Stimulated activated naive CD8-positive, alpha-beta T cell treated with anti-CD3 and anti-CD28 coated beads, Interleukin-15, Interleukin-2, amounts not matched to agents 100 U/mL and 50 U/mL, for 24 hours (primary cell): ENCODE results near the gene NCLN.
"Not testable (repeated sequence)": the region's sequence is repeated elsewhere in the genome, so short reads cannot be mapped to it uniquely, and the experiment has no call there.

Experiments used
- ATAC-seq: fragments of 150-1000 bp; cut with Tn5 transposase; one replicate; pipeline ENCODE4 v1.10.0; 2021
- DNase-seq: peaks from one replicate; pipeline ENCODE4 v3.0.0; 2021

NCLN gene

GRCh38 chr19:3154957-3155736 lies 30.6 kb upstream of the NCLN start:
- DNase-seq (peak; percentile 85), ATAC-seq (peak; percentile 96)

DNA sequence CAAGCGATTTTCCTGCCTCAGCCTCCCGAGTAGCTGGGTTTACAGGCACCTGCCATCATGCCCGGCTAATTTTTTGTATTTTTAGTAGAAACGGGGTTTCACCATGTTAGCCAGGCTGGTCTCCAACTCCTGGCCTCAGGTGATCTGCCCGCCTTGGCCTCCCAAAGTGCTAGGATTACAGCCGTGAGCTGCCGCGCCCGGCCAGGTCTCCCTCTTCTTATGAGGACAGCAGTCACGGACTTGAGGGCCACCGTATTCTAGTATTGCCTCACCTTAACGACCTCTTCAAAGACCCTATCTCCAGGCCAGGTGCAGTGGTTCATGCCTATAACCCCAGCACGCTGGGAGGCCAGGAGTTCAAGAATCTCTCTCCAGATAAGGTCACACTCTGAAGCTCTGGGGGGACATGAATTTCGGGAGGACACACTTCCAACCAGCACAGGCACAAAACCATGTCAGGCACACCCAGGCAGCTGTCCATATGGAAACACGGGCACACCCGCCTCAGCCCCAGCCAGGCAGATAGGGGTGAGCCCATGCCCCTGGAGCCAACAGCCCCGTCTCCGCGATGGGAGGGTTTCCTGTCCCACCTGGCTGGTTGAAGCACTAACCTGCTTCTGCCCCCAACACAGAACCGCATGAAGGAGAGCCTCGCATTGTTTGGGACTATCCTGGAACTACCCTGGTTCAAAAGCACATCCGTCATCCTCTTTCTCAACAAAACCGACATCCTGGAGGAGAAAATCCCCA lies 28.5 kb upstream of the NCLN start:
- ATAC-seq (no peak), DNase-seq (no peak)

- ATAC-seq (no peak), DNase-seq (no peak)
Observed at GRCh38 chr19:3159565-3159964, 26.2 kb upstream of the NCLN start.

DNA sequence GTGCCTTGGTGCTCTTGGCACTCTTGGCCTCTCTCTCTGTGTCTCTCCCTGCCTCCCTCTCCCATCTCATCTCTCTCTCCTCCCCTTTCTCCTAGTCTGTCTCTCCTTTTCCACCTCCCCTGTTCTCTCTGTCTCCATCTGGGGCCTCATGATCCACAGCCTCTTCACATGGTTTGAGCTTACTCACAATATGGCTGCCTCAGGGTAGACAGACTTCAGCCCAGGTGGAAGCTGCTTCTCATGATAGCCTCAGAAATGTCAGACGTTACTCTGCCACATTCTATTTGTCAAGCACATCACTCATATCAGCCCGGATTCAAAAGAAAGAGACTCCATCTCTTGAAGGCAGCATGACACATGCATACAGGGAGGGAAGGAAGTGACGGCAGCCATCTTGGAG lies 25.5 kb upstream of the NCLN start:
- no peak for DNase-seq
- ATAC-seq: no peak

- DNase-seq (no peak), ATAC-seq (no peak)
Observed at GRCh38 chr19:3161453-3161852, 24.3 kb upstream of the NCLN start.

DNA sequence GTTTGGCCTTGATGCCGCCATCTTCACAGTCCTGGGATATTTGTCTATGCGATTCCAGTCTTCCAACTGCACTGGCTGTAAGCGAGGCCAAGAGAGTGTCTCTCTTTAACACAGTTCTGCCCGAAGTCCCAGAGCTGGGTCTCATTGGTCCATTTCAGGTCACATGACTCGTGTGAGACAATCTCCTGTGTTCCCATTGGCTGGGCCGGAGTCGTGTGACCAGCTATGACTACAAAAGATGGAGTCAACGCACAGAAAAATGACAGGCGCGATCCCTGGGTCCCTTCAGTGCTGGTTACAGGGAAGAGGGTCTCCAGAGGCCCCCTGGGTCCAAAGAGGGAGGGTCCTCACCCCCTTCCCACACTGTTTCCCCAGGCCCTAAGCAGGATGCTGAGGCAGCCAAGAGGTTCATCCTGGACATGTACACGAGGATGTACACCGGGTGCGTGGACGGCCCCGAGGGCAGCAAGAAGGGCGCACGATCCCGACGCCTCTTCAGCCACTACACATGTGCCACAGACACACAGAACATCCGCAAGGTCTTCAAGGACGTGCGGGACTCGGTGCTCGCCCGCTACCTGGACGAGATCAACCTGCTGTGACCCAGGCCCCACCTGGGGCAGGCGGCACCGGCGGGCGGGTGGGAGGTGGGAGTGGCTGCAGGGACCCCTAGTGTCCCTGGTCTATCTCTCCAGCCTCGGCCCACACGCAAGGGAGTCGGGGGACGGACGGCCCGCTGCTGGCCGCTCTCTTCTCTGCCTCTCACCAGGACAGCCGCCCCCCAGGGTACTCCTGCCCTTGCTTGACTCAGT lies 23.1 kb upstream of the NCLN start:
- DNase-seq (no peak), ATAC-seq (no peak)

DNA sequence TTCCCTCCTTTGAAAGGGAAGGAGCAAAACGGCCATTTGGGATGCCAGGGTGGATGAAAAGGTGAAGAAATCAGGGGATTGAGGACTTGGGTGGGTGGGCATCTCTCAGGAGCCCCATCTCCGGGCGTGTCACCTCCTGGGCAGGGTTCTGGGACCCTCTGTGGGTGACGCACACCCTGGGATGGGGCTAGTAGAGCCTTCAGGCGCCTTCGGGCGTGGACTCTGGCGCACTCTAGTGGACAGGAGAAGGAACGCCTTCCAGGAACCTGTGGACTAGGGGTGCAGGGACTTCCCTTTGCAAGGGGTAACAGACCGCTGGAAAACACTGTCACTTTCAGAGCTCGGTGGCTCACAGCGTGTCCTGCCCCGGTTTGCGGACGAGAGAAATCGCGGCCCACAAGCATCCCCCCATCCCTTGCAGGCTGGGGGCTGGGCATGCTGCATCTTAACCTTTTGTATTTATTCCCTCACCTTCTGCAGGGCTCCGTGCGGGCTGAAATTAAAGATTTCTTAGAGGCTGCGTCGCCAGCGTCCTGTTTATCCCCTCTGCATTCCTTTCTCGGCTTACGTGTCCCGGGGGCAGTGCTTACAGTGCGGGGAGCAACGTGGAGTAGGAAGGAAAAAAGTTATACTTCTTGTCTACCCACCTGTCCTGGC lies 22.4 kb upstream of the NCLN start:
- DNase-seq: peak; percentile 79
- ATAC-seq: peak; percentile 91

GRCh38 chr19:3163943-3164342 lies 21.8 kb upstream of the NCLN start:
- DNase-seq (no peak), ATAC-seq (no peak)

- DNase-seq: no peak
- no peak for ATAC-seq
Observed at GRCh38 chr19:3167533-3168272, 18.0 kb upstream of the NCLN start.

GRCh38 chr19:3171894-3172672 lies 13.6 kb upstream of the NCLN start:
- ATAC-seq: peak; percentile 16

GRCh38 chr19:3172673-3173000 lies 13.1 kb upstream of the NCLN start:
- DNase-seq, ATAC-seq: not testable (repeated sequence)

More at GRCh38 chr19:3171894-3172672, 13.6 kb upstream of the NCLN start:
- DNase-seq: no peak

DNA sequence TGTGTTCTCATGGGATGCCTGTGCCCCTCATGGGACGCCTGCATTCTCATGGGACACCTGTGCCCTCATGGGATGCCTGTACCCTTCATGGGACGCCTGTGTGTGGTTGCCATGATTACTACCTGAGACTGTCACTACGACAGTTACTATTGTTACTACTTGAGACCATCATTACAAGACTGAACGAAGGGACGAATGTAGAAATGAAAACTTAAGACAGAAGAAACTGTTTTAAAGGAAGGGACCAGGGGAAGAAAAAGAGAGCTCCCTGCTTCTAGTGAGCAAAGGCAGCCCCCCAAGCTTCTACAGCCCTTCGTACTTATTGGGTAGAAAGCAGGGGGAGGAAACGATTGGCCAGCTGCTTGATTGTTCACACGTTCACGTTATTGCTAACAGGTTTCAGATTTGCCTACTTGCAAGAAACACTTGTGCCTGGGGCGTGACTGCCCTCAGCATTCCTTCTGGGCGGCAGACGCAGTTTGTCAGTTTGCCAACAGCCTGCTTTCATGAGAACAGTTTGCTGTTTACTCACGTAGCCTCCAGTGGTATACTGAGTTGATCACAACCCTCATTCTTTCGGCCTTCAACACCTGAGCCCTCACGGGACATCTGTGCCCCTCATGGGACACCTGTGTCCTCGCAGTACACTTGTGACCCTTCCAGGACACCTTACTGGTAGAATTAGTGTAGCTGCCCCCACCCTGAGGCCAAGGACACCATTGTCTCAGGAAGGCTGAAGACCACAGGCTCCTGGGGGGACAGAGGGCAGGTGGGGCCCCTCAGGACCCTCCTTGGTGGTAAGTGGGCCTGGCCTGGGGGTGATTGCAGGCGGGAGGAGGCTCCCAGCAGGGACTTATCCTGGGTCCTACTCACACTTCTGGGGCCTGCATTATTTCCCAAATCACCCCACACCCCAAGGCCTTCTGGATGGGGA lies 9.7 kb upstream of the NCLN start:
- ATAC-seq: no peak
- DNase-seq: no peak

GRCh38 chr19:3176715-3177501 lies 8.8 kb upstream of the NCLN start:
- peak; percentile 79 for DNase-seq
- peak; percentile 76 for ATAC-seq

DNA sequence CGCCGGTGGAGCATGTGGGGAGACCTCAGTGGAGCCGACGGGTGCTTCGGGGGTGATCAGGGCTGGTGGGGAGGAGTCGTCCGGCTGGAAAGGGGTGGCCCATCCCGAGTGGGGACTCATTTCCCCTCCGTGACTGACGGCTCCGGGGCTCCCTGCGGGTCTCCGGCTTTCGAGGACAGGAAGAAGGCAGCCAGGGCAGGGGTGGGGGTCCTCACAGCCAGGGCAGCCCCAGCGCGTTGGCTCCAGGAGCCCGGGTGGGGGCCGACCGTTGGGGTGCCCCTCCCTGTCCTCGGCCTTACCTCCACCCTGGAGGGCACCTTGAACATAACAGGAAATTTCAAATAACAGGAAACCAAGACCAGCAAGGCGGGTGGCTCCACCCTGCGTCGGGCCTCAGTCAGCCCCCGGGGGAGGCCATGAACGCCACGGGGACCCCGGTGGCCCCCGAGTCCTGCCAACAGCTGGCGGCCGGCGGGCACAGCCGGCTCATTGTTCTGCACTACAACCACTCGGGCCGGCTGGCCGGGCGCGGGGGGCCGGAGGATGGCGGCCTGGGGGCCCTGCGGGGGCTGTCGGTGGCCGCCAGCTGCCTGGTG lies 7.3 kb upstream of the NCLN start, which contains the start of gene S1PR4:
S1PR4 (plus strand) TSS at position 393 of the 596 bp plus-strand sequence; CDS start at position 417, 24 bp downstream.
- DNase-seq: peak; percentile 73

DNA sequence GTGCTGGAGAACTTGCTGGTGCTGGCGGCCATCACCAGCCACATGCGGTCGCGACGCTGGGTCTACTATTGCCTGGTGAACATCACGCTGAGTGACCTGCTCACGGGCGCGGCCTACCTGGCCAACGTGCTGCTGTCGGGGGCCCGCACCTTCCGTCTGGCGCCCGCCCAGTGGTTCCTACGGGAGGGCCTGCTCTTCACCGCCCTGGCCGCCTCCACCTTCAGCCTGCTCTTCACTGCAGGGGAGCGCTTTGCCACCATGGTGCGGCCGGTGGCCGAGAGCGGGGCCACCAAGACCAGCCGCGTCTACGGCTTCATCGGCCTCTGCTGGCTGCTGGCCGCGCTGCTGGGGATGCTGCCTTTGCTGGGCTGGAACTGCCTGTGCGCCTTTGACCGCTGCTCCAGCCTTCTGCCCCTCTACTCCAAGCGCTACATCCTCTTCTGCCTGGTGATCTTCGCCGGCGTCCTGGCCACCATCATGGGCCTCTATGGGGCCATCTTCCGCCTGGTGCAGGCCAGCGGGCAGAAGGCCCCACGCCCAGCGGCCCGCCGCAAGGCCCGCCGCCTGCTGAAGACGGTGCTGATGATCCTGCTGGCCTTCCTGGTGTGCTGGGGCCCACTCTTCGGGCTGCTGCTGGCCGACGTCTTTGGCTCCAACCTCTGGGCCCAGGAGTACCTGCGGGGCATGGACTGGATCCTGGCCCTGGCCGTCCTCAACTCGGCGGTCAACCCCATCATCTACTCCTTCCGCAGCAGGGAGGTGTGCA lies 6.6 kb upstream of the NCLN start:
- peak; percentile 49 for DNase-seq
- peak; percentile 9 for ATAC-seq

More for the DNA sequence above, 7.3 kb upstream of the NCLN start, which contains the start of gene S1PR4:
- peak; percentile 72 for ATAC-seq

DNA sequence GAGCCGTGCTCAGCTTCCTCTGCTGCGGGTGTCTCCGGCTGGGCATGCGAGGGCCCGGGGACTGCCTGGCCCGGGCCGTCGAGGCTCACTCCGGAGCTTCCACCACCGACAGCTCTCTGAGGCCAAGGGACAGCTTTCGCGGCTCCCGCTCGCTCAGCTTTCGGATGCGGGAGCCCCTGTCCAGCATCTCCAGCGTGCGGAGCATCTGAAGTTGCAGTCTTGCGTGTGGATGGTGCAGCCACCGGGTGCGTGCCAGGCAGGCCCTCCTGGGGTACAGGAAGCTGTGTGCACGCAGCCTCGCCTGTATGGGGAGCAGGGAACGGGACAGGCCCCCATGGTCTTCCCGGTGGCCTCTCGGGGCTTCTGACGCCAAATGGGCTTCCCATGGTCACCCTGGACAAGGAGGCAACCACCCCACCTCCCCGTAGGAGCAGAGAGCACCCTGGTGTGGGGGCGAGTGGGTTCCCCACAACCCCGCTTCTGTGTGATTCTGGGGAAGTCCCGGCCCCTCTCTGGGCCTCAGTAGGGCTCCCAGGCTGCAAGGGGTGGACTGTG lies 5.9 kb upstream of the NCLN start:
- DNase-seq (peak; percentile 61), ATAC-seq (peak; percentile 24)
